ENCODE data around the gene PPOX. TPM values are rescaled to one million over a fixed set of nuclear protein-coding genes. Genes with fewer than 3 reads are reported as not detected.

Gene PPOX
- total RNA-seq, 1 experiment from 2014 or later, result 24.2 TPM

- no peak for TF ChIP-seq CTCF (IDR thresholded peaks at IDR 0.05 in 2 of 3, conservative IDR thresholded peaks at IDR 0.05 in 1 of 3; ENCODE audit: borderline replicate concordance in 1 of 3, insufficient read depth in 1 of 3, low read depth in 2 of 3, low read length in 2 of 3)
Measured at GRCh38 chr1:161117759-161118581, 48.3 kb upstream of the PPOX start, which contains the start of the genes NIT1 and PFDN2 (continued).

- H3K4me1 ChIP-seq (ENCODE audit: control insufficient read depth in 1 of 2, insufficient read depth in 2 of 2, low read length in 2 of 2), result peaks cover 32 to 48% of the 10 kb centered on the region in 2 experiments
- no peaks in the 10 kb centered on the region for H3K9me2 ChIP-seq (ENCODE audit: insufficient read depth)
- peak overlapping the region; percentile 68 to 98 for H3K4me3 ChIP-seq (replicated peaks in 1 of 2; ENCODE audit: low read depth in 1 of 2, low read length in 2 of 2)
- POLR2A ChIA-PET, result interaction anchor here (1.9 kb wide), 1 partner anchor 11 kb away, joined by 4 read pairs; no protein-coding TSS in a partner anchor
- CTCF ChIA-PET, result no interaction called here
- H3K27ac ChIP-seq (ENCODE audit: low read depth, low read length), result peak overlapping the region; percentile 91
- TF ChIP-seq CEBPB (IDR thresholded peaks at IDR 0.05; ENCODE audit: low read depth) (no peak), CTCF (IDR thresholded peaks at IDR 0.05 in 2 of 3, conservative IDR thresholded peaks at IDR 0.05 in 1 of 3; ENCODE audit: borderline replicate concordance in 1 of 3, insufficient read depth in 1 of 3, low read depth in 2 of 3, low read length in 2 of 3) (peak in 2 of 3 experiments; percentile 57 to 63; a peak in 4 of 6 replicates), YY1 (IDR thresholded peaks at IDR 0.05; ENCODE audit: extremely low read depth, insufficient replicate concordance, low read depth, low read length) (peak; percentile 27), EGR1 (IDR thresholded peaks at IDR 0.05; ENCODE audit: low read depth) (no peak)
- ATAC-seq (peak; percentile 71), DNase-seq (ENCODE audit: low read depth, low spot score) (peak; percentile 86)
- H3K27me3 ChIP-seq (ENCODE audit: insufficient read depth, low read length), result no peaks in the 10 kb centered on the region
- BruUV-seq (replicated peaks), result no TSS peak
- intact Hi-C loops (cut with micrococcal nuclease), result loop anchor here (2.0 to 5.0 kb wide), 4 partner anchors 14 to 263 kb away; partner anchors contain the start of genes DEDD and USF1
- H3K79me2 ChIP-seq (ENCODE audit: insufficient read depth, low read length), result peaks cover 63% of the 10 kb centered on the region
- no peaks in the 10 kb centered on the region for H3K9me3 ChIP-seq (ENCODE audit: control insufficient read depth in 1 of 2, insufficient read depth in 1 of 2, low read depth in 1 of 2, low read length in 2 of 2)
- RAD21 ChIA-PET (ENCODE audit: low non-redundant PET in 1 of 2, low total read pairs in 2 of 2, uncharacterized antibody in 2 of 2, unreplicated experiment in 2 of 2), result no interaction called here
- H3K9ac ChIP-seq (ENCODE audit: low read length), result peak overlapping the region; percentile 97
- H2AFZ ChIP-seq (ENCODE audit: low read depth, low read length, poor library complexity, severe bottlenecking), result no peak overlapping the region
- H3K36me3 ChIP-seq (ENCODE audit: control insufficient read depth in 1 of 2, insufficient read depth in 2 of 2, low read length in 2 of 2), result peaks cover 17 to 41% of the 10 kb centered on the region in 2 experiments
- H3K4me2 ChIP-seq (ENCODE audit: low read length), result peak overlapping the region; percentile 84
- H4K20me1 ChIP-seq (ENCODE audit: insufficient read depth), result no peaks in the 10 kb centered on the region
Measured at GRCh38 chr1:161119092-161119903, 46.9 kb upstream of the PPOX start.
